Suprapubic skin (tissue), 4 donors: Measurements from ENCODE around the gene MRPL14. TPM values are rescaled to one million over a fixed set of nuclear protein-coding genes. Genes with fewer than 3 reads are reported as not detected.
A peak's percentile ranks its signal among the peaks of the same experiment; 100 is the strongest.

Source experiments
- DNase-seq, 2 donors: peaks; one replicate each; pipeline ENCODE4 v3.0.0-alpha.2; 2019; ENCODE audit warnings: low spot score in 2 of 2
- H3K27ac ChIP-seq: fragments of 200-600 bp; sonication (generic); one replicate; pipeline ENCODE4 v1.5.1; 2019
- H3K27me3 ChIP-seq: fragments of 200-600 bp; sonication (generic); one replicate; pipeline ENCODE4 v1.5.1; 2019
- H3K36me3 ChIP-seq: fragments of 200-600 bp; sonication (generic); one replicate; pipeline ENCODE4 v1.5.1; 2019
- H3K4me1 ChIP-seq: fragments of 200-600 bp; sonication (generic); one replicate; pipeline ENCODE4 v1.5.1; 2019
- H3K4me3 ChIP-seq: fragments of 200-600 bp; sonication (generic); one replicate; pipeline ENCODE4 v1.5.1; 2019; ENCODE audit warnings: mild to moderate bottlenecking
- H3K9me3 ChIP-seq: fragments of 200-600 bp; sonication (generic); one replicate; pipeline ENCODE4 v1.5.1; 2019
- EP300 ChIP-seq: sonication (generic); formaldehyde crosslinking; IDR thresholded peaks from one replicate; pipeline ENCODE4 v1.6.1; 2017; ENCODE audit warnings: antibody characterized with exemption
- POLR2A ChIP-seq, 2 donors: fragments of 450-650 bp; IDR thresholded peaks; one replicate each; pipeline ENCODE4 v1.6.1; 2017; ENCODE audit warnings: antibody characterized with exemption in 2 of 2, mild to moderate bottlenecking in 2 of 2, moderate library complexity in 2 of 2
- POLR2AphosphoS5 ChIP-seq, 3 donors: sonication (generic); formaldehyde crosslinking; IDR thresholded peaks; one replicate each; pipeline ENCODE4 v1.6.1; 2017; ENCODE audit warnings: antibody characterized with exemption in 3 of 3
- WGBS: methylation state at CpG from one replicate; pipeline ENCODE4 v1.1.5; 2018; 5-methylcytosine and 5-hydroxymethylcytosine counted together
- total RNA-seq, 4 donors: library from RNA; depleted of rRNA; stranded (reverse); fragments of >200 nt; gene quantifications; one replicate each; pipeline ENCODE4 v1.1.0, GENCODE V29; 2016
- TF ChIP-seq, protein P1 (sequence below), 2 donors: fragments of 200-600 bp in 1 of 2; fragments of 450-650 bp in 1 of 2; sonication (generic) in 1 of 2; IDR thresholded peaks; one replicate each; pipeline ENCODE4 v1.5.1; 2016 to 2019; ENCODE audit warnings: antibody characterized with exemption in 2 of 2, mild to moderate bottlenecking in 1 of 2, moderate library complexity in 1 of 2

Gene MRPL14
- total RNA-seq, 4 donors from 2014 or later: 25.1 to 49.8 (median 44.0) TPM

DNA sequence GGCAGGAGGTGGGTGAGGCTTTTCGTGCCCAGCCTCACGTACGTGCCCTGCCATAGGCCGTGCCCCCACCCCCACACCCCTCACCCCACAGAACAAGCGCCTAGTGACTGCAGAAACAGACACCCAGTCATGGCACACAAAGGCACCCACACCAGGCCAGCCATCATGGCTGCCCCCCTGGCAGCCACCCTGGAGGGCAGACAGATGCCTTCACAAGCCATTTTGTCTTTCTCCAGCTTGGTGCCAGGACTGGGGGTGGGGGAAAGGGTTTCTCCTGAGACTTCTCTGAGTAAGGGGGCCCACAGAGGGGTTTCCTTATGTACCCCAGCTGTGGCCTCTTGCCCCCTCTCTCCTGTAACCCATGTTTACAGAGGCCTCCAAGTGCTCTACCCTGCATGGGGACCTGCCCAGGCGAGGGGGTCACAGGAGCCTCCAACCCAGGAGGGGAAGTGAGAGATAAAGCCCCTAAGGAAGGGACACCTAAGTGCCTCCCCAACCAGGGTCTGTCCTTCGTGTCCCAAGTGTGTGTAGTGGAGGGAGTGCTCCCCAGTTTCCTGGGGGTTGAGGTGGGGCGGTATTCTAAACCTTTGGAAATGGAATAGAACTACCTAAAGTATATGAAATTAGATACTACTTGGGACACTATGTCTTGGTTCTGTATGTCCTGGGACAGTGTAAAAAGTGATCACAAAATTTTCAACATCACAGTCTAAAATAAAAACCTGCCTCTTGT, 49.9 kb downstream of the MRPL14 start:
- no peaks in the 10 kb centered on the region for H3K9me3 ChIP-seq
- TF ChIP-seq POLR2AphosphoS5 (IDR thresholded peaks at IDR 0.05) (no peak), EP300 (no peak), POLR2A (IDR thresholded peaks at IDR 0.05) (no peak)
- TF ChIP-seq, protein P1, sequence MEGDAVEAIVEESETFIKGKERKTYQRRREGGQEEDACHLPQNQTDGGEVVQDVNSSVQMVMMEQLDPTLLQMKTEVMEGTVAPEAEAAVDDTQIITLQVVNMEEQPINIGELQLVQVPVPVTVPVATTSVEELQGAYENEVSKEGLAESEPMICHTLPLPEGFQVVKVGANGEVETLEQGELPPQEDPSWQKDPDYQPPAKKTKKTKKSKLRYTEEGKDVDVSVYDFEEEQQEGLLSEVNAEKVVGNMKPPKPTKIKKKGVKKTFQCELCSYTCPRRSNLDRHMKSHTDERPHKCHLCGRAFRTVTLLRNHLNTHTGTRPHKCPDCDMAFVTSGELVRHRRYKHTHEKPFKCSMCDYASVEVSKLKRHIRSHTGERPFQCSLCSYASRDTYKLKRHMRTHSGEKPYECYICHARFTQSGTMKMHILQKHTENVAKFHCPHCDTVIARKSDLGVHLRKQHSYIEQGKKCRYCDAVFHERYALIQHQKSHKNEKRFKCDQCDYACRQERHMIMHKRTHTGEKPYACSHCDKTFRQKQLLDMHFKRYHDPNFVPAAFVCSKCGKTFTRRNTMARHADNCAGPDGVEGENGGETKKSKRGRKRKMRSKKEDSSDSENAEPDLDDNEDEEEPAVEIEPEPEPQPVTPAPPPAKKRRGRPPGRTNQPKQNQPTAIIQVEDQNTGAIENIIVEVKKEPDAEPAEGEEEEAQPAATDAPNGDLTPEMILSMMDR (IDR thresholded peaks at IDR 0.05): no peak
- no peaks in the 10 kb centered on the region for H3K27me3 ChIP-seq
- DNase-seq: peak in 1 of 2 donors; percentile 44
- peaks cover 57% of the 10 kb centered on the region for H3K4me1 ChIP-seq
- 60% methylated on average over 5 of the region's 8 CpGs for WGBS
- no peaks in the 10 kb centered on the region for H3K36me3 ChIP-seq
- H3K4me3 ChIP-seq: no peak overlapping the region
- no peak overlapping the region for H3K27ac ChIP-seq

DNA sequence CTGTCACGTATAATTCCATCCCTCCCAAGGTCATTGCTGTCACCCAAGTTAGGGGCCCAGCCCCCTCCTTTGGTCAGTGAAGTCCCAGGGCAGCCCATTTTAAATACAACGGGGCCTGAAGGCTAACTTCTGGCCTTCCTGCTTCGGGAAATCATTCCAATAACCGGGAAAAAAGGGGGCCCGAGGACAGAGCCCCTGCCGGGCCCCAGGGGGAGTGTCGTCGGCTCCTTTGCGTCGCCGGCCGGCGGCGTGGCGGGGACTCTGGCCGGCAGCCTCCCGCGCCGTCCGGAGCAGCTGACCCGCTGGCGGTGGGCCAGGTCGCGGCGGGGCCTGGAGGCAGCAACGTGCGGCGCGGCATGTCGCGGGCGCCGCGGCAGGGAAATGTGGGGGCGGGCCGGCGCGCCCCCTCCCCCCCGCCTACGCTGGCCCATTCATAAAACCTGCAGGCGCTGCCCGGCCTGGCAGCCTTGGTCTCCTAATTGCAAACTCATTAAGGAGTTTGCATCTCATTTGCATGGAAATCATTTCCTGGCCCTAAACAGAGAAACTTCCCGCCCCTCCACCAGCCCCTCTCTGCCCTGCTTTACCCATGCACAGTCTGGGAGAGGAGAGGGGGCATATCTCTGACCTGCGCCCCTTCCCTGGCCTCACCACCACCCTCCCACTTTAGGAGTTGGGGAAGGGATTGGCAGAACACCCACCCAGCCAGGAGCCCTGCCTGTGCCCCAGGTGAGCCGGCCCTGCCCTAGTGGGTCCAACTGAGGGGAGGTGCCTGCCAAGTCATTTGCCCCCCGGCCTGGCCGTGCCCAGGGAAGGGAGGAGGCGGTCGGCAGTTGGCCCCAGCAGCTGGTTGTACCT, 50.7 kb downstream of the MRPL14 start:
- no peak overlapping the region for H3K27ac ChIP-seq
- H3K4me1 ChIP-seq: peaks cover 61% of the 10 kb centered on the region
- no peaks in the 10 kb centered on the region for H3K36me3 ChIP-seq

DNA sequence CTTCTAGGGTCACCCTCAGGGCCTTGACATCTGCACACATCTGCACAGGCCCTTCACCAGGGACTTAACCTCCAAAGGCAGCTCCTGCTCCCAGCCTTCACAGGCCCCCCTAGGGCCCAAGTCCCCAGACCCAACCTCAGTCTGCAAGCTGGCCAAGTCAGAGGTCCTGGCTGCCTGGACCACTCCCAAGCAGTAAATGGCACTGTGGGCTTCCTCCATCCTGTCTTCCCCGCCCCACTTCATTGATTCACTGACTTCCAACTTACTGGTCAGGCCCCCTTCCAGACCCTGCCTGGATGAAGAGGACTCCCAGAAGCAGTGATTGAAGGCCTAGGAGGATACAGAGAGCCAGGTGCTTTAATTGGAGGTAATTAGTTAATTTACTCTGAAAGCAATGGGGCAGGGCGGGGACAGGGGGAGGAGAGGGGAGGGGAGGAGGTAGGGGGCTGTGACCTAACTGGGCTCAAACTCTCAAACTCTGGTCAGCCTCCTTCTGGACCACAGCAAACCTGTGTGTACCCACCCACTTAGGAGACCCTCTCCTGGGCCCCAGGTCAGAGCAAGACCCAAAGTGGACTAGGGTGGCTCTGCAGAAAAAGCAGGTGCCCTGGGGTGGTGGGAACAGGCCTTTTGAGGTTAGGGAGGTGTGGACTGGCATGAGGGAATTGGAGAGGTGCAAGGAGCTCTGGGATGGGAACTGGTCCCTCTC, 51.5 kb downstream of the MRPL14 start:
- no peak for TF ChIP-seq EP300
- TF ChIP-seq, protein P1 (IDR thresholded peaks at IDR 0.05): no peak
- TF ChIP-seq POLR2AphosphoS5 (IDR thresholded peaks at IDR 0.05): no peak
- TF ChIP-seq POLR2A (IDR thresholded peaks at IDR 0.05): no peak
- peak in 1 of 2 donors; percentile 63 for DNase-seq
- Histone ChIP-seq H3K36me3 (no peaks in the 10 kb centered on the region), H3K4me1 (peaks cover 61% of the 10 kb centered on the region), H3K4me3 (no peak overlapping the region), H3K9me3 (no peaks in the 10 kb centered on the region), H3K27ac (no peak overlapping the region), H3K27me3 (no peaks in the 10 kb centered on the region)
- WGBS: 88% methylated on average over 2 of the region's 2 CpGs

More for the DNA sequence above, 50.7 kb downstream of the MRPL14 start:
- no CpG with 5 or more reads among the region's 49 CpGs for WGBS
- DNase-seq: peak in 1 of 2 donors; percentile 67
- Histone ChIP-seq H3K27me3 (no peaks in the 10 kb centered on the region), H3K9me3 (no peaks in the 10 kb centered on the region), H3K4me3 (peak overlapping the region; percentile 34)
- no peak for TF ChIP-seq POLR2A (IDR thresholded peaks at IDR 0.05)
- TF ChIP-seq, protein P1 (IDR thresholded peaks at IDR 0.05): no peak
- TF ChIP-seq POLR2AphosphoS5 (IDR thresholded peaks at IDR 0.05): no peak
- no peak for TF ChIP-seq EP300

GRCh38 chr6:44074813-44075646, 52.2 kb downstream of the MRPL14 start:
- Histone ChIP-seq H3K9me3 (no peaks in the 10 kb centered on the region), H3K4me3 (no peak overlapping the region), H3K27me3 (no peaks in the 10 kb centered on the region), H3K4me1 (peaks cover 61% of the 10 kb centered on the region), H3K27ac (no peak overlapping the region), H3K36me3 (no peaks in the 10 kb centered on the region)
- TF ChIP-seq POLR2A (IDR thresholded peaks at IDR 0.05) (no peak), POLR2AphosphoS5 (IDR thresholded peaks at IDR 0.05) (no peak), EP300 (no peak)
- TF ChIP-seq, protein P1 (IDR thresholded peaks at IDR 0.05): no peak
- 41% methylated on average over 8 of the region's 9 CpGs for WGBS
- peak in 1 of 2 donors; percentile 63 for DNase-seq
